EL (cell line): ENCODE data around the gene OR4K15.
"Not testable (repeated sequence)": the region's sequence is repeated elsewhere in the genome, so short reads cannot be mapped to it uniquely, and the experiment has no call there.

Source experiments
- DNase-seq: peaks from one replicate; pipeline ENCODE4 v3.0.0-alpha.2; 2016

Gene OR4K15, protein sequence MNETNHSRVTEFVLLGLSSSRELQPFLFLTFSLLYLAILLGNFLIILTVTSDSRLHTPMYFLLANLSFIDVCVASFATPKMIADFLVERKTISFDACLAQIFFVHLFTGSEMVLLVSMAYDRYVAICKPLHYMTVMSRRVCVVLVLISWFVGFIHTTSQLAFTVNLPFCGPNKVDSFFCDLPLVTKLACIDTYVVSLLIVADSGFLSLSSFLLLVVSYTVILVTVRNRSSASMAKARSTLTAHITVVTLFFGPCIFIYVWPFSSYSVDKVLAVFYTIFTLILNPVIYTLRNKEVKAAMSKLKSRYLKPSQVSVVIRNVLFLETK

DNA sequence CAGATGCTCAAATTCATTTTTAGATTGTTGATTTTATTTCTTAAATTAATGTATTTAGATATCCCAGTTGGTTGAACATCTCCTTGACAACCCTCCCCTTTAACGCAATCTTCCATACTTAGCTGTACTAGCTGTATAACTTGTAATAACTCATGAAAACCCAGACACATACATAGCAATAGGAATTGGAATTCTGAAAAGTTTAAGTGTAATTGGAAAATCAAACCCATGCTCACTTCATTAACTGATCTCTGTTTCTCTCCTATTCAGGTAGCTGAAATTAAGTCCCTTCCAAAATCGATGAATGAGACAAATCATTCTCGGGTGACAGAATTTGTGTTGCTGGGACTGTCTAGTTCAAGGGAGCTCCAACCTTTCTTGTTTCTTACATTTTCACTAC, at the start of gene OR4K15:
Gene OR4K15 (plus strand): TSS at position 301 of the 400 bp plus-strand sequence. CDS start 0 bp downstream, at position 301.
- no peak for DNase-seq

DNA sequence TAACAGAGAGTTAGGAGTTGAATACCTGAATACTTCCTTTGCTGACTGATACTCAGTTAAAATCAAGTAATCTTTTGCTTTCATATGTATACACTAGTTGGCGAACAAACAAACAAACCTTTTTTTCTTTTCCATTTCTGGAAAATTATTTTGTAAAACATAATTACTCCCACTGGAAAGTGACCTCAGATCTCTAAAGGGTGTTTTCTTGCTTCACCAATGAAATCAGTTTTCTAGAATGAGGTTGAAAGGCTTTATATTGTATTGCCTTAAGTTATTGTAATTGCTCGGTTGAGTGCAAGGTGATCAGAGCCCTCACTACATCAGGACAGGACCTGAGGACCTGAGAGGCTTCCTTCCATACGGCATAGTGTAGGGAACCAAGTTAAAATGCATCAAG, 44.8 kb upstream of the OR4K15 start, which contains the start of gene OR4K1:
Gene OR4K1 (plus strand): TSS at position 301 of the 400 bp plus-strand sequence. CDS start 4,750 bp downstream, outside the sequence.
- no peak for DNase-seq

DNA sequence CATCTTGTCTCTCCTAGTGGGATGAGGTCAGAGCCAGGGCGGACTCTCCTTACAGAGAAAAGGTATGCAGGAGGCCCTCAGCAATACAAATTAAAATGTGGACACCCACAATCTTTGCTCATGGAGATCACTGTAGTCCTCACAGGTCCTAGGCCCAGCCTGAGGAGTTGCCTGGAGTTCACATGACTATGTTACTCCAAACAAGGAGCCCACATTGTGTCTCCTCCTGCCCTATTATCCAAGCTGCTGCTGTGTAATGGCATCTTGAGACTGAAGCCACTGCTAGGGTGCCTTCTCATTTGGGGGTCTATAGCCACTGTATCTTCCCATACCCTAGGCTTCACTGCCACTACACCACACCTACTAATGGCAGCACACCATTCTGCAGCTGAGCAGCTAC, 33.7 kb upstream of the OR4K15 start:
- DNase-seq, result no peak

DNA sequence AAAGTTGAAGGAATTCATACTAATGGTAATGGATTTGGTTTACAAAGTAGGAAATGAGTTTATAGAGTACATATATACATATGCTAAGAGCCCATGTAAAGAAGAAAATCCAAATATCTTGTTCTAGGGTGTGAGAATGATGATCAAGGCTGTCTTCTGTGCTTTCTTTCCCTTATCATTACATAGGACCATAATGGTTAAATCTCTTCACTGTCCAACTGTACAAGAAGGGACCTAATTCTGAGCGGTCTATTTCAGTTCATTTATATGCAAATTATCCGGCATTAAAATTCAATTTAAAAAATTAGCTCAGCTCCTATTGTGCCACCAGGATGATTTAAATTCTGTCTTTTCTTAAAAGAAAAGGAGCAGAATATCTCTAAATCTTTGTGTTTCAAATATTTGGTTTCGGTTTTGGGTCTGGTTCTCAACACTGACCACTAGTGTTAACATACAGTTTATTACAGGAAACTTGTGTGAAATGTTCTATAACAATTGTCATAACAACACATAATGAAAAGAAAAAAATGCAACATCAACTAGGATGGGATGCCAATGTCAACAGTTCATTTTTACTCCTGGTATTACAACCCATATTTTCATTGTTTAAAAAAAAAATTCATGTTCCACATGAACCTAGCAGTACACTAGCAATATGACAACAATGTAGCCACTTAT, 27.8 kb upstream of the OR4K15 start:
- no peak for DNase-seq

DNA sequence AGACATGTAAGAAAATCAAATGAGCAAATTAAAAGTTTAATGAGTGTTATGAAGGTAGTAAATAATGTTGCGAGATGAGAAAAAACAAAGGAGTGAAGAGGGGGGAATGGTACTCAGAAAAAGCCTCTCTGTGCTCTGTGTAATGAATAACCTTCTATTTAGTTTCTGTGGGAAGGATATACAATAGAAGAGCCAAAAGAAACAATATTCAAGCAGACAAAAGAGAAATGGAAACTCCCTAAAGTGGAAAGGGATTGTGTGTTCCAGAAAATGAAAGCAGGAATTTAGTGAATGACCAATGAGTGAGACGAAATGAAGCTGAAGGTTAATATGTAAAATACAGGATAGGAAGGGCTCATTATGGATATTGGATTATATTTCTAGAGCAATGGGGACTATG, 26.2 kb upstream of the OR4K15 start:
- DNase-seq, result no peak

DNA sequence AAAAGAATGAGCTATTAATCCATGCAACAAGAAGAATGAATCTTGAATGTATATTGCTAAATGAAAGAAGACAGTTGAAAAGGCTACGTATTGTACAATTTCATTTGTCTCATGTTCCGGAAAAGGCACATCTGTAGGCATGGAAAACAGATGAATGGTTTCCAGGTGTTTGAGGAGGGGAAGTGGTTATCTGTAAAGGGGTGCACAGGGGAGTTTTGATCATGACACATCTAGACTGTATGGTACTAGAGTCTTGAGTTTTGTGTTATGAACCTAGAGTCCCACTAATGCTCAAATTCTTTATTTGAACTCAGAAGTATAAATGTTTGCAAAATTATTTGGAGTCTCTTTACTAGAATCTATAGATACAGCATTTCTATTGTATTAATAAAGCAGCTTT, 5.7 kb upstream of the OR4K15 start:
- DNase-seq, result not testable (repeated sequence)

GRCh38 chr14:19974844-19975243, 547 bp upstream of the OR4K15 start:
- DNase-seq, result no peak

DNA sequence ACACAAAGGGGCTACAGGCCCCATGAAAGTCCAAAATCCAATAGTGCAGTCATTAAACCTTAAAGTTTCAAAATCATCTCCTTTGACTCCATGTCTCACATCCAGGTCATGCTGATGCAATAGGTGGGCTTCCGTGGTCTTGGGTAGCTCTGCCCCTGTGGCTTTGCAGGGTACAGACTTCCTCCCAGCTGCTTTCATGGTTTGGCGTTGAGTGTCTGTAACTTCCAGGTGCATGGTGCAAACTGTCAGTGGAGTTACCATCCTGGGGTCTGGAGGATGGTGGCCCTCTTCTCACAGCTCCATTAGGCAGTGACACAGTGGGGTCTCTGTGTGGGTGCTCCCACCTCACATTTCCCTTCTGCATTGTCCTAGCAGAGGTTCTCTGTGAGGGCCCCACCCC, 18.0 kb downstream of the OR4K15 start:
- no peak for DNase-seq

GRCh38 chr14:20001863-20002262, 26.5 kb downstream of the OR4K15 start, which contains the start of gene OR4Q2:
TSS of gene OR4Q2 (plus strand) at chr14:20002163.
- no peak for DNase-seq

GRCh38 chr14:20002319-20002718, 26.9 kb downstream of the OR4K15 start:
- no peak for DNase-seq

DNA sequence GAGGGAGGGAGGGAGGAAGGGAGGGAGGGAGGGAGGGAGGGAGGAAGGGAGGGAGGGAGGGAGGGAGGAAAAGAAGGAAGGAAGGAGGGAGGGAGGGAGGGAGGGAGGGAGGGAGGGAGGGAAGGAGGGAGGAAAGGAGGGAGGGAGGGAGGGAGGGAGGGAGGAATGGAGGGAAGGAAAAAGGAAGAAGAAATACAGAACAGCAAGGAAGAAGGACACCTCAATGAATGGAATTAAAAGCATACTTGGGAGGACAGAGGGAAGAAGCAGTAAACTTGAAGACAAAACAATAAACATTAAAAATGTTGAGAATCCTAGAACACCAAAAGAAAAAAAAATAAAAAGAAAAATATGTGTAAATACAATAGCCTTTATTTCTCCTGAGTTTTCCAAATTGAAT, 32.8 kb downstream of the OR4K15 start:
- no peak for DNase-seq

DNA sequence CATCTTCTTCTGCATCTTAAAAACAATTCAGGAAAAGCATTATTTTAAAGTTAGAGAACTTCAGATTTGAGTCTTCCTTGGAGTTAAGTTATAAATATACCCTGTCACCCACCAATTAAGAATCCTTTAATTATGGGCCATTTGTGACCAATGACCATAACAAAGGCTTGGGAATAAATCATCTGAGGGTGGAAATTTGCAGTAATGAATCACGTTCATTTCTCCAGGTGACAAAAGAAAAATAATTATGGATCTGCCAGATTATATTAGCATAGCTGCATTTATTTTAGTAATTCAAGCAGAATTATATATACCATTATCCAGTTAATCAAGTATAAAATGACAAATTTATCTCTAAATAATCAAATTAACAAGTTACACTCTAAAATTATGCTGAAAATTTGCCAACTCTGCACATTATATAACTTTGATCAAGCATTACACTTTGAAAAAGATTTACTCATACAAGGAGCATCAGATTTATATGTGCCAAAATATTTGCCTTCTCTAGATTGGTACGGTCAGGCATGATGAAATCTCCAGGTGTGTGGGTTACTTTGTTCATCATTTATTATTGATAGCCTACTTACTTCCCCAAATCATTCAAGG, 44.0 kb downstream of the OR4K15 start, which contains the start of gene OR4K14:
Gene OR4K14 (minus strand): TSS at position 51 of the 609 bp plus-strand sequence. CDS start 4,114 bp downstream, outside the sequence.
- no peak for DNase-seq
